HepG2 (cell line): ENCODE measurements around the gene TRMT112. TPM values are rescaled to one million over a fixed set of nuclear protein-coding genes. Genes with fewer than 3 reads are reported as not detected.
A peak's percentile ranks its signal among the peaks of the same experiment; 100 is the strongest.

Experiments used
- ATAC-seq: fragments of 200-7000 bp; cut with Tn5 transposase; 3 replicates; pipeline ENCODE4 v1.9.1; 2020; ENCODE audit warnings: mild to moderate bottlenecking, moderate library complexity
- BruUV-seq: library from RNA; stranded (reverse); fragments of 400-500 nt; replicated peaks from 2 replicates; lab custom pipeline; 2021; lab: Mats Ljungman, UMichigan
- CTCF ChIA-PET: fragments of 300-600 bp; formaldehyde crosslinking; extraction: SDS; loops from one replicate; lab custom pipeline; 2021; ENCODE audit warnings: low total read pairs, inconsistent platforms, low intra/inter-chr PET ratio; lab: Yijun Ruan, JAX
- POLR2A ChIA-PET: fragments of 350-600 bp; sonication (Branson Sonifier 250); formaldehyde crosslinking; loops from one replicate; lab custom pipeline; 2020; ENCODE audit warnings: antibody characterized with exemption, inconsistent platforms; lab: Yijun Ruan, JAX
- DNase-seq: peaks from one replicate; pipeline ENCODE4 v3.0.0-alpha.2; 2015; ENCODE audit warnings: low spot score
- FAIRE-seq: peaks from 3 replicates; lab custom pipeline; 2011; peaks lifted over from hg19 to GRCh38; lab: Jason Lieb, UNC
- H2AFZ ChIP-seq: one replicate; pipeline ENCODE4 v1.6.1; 2011; ENCODE audit warnings: low read length, inconsistent platforms
- H3K27ac ChIP-seq: fragments of 300-600 bp; 3 replicates; pipeline ENCODE4 v1.8.0; 2011; ENCODE audit warnings: mixed run types, mild to moderate bottlenecking, mixed read lengths, low read length, inconsistent platforms; ENCODE audit not compliant: insufficient read depth; ENCODE audit errors: extremely low read length
- H3K27me3 ChIP-seq, 2 experiments: fragments of 200-600 bp in 1 of 2; 2 replicates in 1 of 2; 3 replicates in 1 of 2; pipeline versions ENCODE4 v1.6.0 to v1.8.0; 2011; ENCODE audit warnings: low read length in 2 of 2, mild to moderate bottlenecking in 2 of 2, moderate library complexity in 2 of 2, inconsistent platforms in 1 of 2; ENCODE audit not compliant: insufficient read depth in 2 of 2, control insufficient read depth in 1 of 2
- H3K36me3 ChIP-seq, 2 experiments: fragments of 200-600 bp in 1 of 2; replicated peaks in 1 of 2; 2 replicates in 1 of 2; 3 replicates in 1 of 2; pipeline versions ENCODE4 v1.5.1 to v1.8.0; 2011; ENCODE audit warnings: low read length in 2 of 2, inconsistent platforms in 1 of 2; ENCODE audit not compliant: insufficient read depth in 2 of 2, control insufficient read depth in 1 of 2
- H3K4me1 ChIP-seq: 2 replicates; pipeline ENCODE4 v1.5.1; 2012; ENCODE audit warnings: low read length, inconsistent platforms; ENCODE audit not compliant: insufficient read depth
- H3K4me2 ChIP-seq: 2 replicates; pipeline ENCODE4 v1.6.0; 2011; ENCODE audit warnings: low read depth, low read length, inconsistent platforms
- H3K4me3 ChIP-seq, 3 experiments: fragments of 200-600 bp in 1 of 3; sonication (generic), shearing (Covaris generic) in 1 of 3; replicated peaks in 1 of 3; 2 replicates each; pipeline ENCODE4 v1.5.1; 2011 to 2016; ENCODE audit warnings: low read length in 3 of 3, inconsistent platforms in 2 of 3, low read depth in 2 of 3, mild to moderate bottlenecking in 2 of 3, control low read depth in 1 of 3, mixed read lengths in 1 of 3; ENCODE audit not compliant: insufficient read depth in 1 of 3
- H3K79me2 ChIP-seq: one replicate; pipeline ENCODE4 v1.6.1; 2011; ENCODE audit warnings: low read length, inconsistent platforms; ENCODE audit not compliant: insufficient read depth
- H3K9ac ChIP-seq: 2 replicates; pipeline ENCODE4 v1.6.0; 2011; ENCODE audit warnings: mild to moderate bottlenecking, low read depth, low read length, inconsistent platforms; ENCODE audit not compliant: insufficient read depth
- H3K9me3 ChIP-seq: 2 replicates; pipeline ENCODE4 v1.5.1; 2012; ENCODE audit warnings: mild to moderate bottlenecking, low read length
- H4K20me1 ChIP-seq: 2 replicates; pipeline ENCODE4 v1.6.0; 2011; ENCODE audit warnings: inconsistent platforms, mild to moderate bottlenecking, low read length, moderate library complexity; ENCODE audit not compliant: insufficient read depth
- AGO2 ChIP-seq: fragments of 200-400 bp; formaldehyde crosslinking; optimal IDR thresholded peaks from 2 replicates; pipeline ENCODE3; 2017; ENCODE audit warnings: mild to moderate bottlenecking, low read depth, low read length, moderate library complexity
- AHR ChIP-seq: IDR thresholded peaks from 2 replicates; pipeline ENCODE4 v1.6.1; 2018; ENCODE audit warnings: missing genetic modification reagents, missing compliant biosample characterization
- DZIP1 ChIP-seq: sonication (generic); formaldehyde crosslinking; IDR thresholded peaks from 2 replicates; pipeline ENCODE4 v1.5.0; 2020; ENCODE audit warnings: mild to moderate bottlenecking, missing genetic modification reagents
- HNRNPL ChIP-seq: fragments of 200-400 bp; formaldehyde crosslinking; IDR thresholded peaks from 2 replicates; pipeline ENCODE4 v1.6.1; 2017; ENCODE audit warnings: mild to moderate bottlenecking, low read depth, low read length
- HNRNPLL ChIP-seq: fragments of 200-400 bp; formaldehyde crosslinking; IDR thresholded peaks from 2 replicates; pipeline ENCODE4 v1.6.1; 2017; ENCODE audit warnings: mild to moderate bottlenecking, low read depth, low read length; ENCODE audit not compliant: poor library complexity, severe bottlenecking
- SNAPC4 ChIP-seq: sonication (generic); formaldehyde crosslinking; IDR thresholded peaks from 2 replicates; pipeline ENCODE4 v1.4.0; 2020; ENCODE audit warnings: mild to moderate bottlenecking, missing genetic modification reagents
- THAP9 ChIP-seq: sonication (generic); formaldehyde crosslinking; IDR thresholded peaks from 2 replicates; pipeline ENCODE4; 2020; ENCODE audit warnings: missing genetic modification reagents, mild to moderate bottlenecking, borderline replicate concordance
- ZNF451 ChIP-seq: sonication (generic); formaldehyde crosslinking; IDR thresholded peaks from 2 replicates; pipeline ENCODE4 v1.5.0; 2020; ENCODE audit warnings: mild to moderate bottlenecking, missing genetic modification reagents
- ZNF737 ChIP-seq: sonication (generic); formaldehyde crosslinking; IDR thresholded peaks from 2 replicates; pipeline ENCODE4 v1.5.0; 2020; ENCODE audit warnings: missing genetic modification reagents, mild to moderate bottlenecking, borderline replicate concordance
- WGBS: methylation state at CpG from one replicate; pipeline ENCODE4 v1.1.6; 2017; ENCODE audit warnings: low lambda C conversion rate; 5-methylcytosine and 5-hydroxymethylcytosine counted together
- in situ Hi-C: cut with HindIII; loops from 2 replicates; pipeline ENCODE4 v1.10.0; 2017; ENCODE audit warnings: low pct_unique_long_range_greater_than_20kb; ENCODE audit not compliant: extremely low pct_ligation_motif_present
- intact Hi-C: fragments of 100-400 bp; cut with micrococcal nuclease; formaldehyde crosslinking; loops from one replicate; pipeline ENCODE4 v1.10.0; 2022; ENCODE audit not compliant: unreplicated experiment
- polyA plus RNA-seq, 8 experiments: library from polyadenylated mRNA; depleted of rRNA in 3 of 8; stranded (reverse) in 7 of 8; unstranded in 1 of 8; fragments of >200 nt; fragmentation: Illumina TruSeq in 4 of 8; extraction: Trizol in 4 of 8; gene quantifications; 2 replicates each; pipeline versions ENCODE4 v1.2.1 to v1.2.3, GENCODE V29; 2011 to 2016; ENCODE audit warnings: low read depth in 4 of 8, missing spikeins in 1 of 8, mixed read lengths in 1 of 8; ENCODE audit not compliant: insufficient read depth in 1 of 8
- total RNA-seq, 5 experiments: library from RNA; depleted of rRNA; stranded (reverse); fragments of >200 nt; fragmentation: Illumina TruSeq; extraction: Trizol; gene quantifications; 2 replicates each; pipeline ENCODE4 v1.2.3, GENCODE V29; 2016; ENCODE audit warnings: low read depth in 1 of 5

TRMT112 gene
- total and polyA plus RNA-seq, 2 of the 13 experiments (the other 11 are each of a cell fraction or from before 2014, with no cell fraction given), result 186 to 409 TPM

- TF ChIP-seq THAP9 (no peak), DZIP1 (CRISPR knock-in tag) (no peak), ZNF737 (CRISPR knock-in tag) (no peak), HNRNPLL (peak; percentile 4)
These were observed 29.0 kb downstream of the TRMT112 start (continued) for GRCh38 chr11:64288353-64288750.

- intact Hi-C loops, result no loop called here
- FAIRE-seq, result no peak
These were observed 29.5 kb downstream of the TRMT112 start for GRCh38 chr11:64287676-64288352.

More at GRCh38 chr11:64287676-64288352, 29.5 kb downstream of the TRMT112 start:
- CTCF ChIA-PET, result no interaction called here
- H3K27me3 ChIP-seq, result peaks cover 9 to 26% of the 10 kb centered on the region in 2 experiments
- in situ Hi-C loops, result no loop called here
- no peaks in the 10 kb centered on the region for H3K36me3 ChIP-seq
- ATAC-seq, result no peak
- no peak overlapping the region for H3K4me2 ChIP-seq
- H3K27ac ChIP-seq, result no peak overlapping the region
- TF ChIP-seq ZNF451 (no peak), SNAPC4 (CRISPR knock-in tag) (no peak), AHR (CRISPR knock-in tag) (no peak), HNRNPL (0 out of 2 replicates have a peak, but pooled peaks have one; percentile 39), HNRNPLL (peak; percentile 15), AGO2 (no peak)
- no TSS peak for BruUV-seq
- DNase-seq, result no peak
- H3K9me3 ChIP-seq, result no peaks in the 10 kb centered on the region
- no peaks in the 10 kb centered on the region for H3K79me2 ChIP-seq
- no peaks in the 10 kb centered on the region for H4K20me1 ChIP-seq
- H2AFZ ChIP-seq, result no peak overlapping the region
- 95% methylated on average over 18 of the region's 33 CpGs for WGBS
- H3K4me1 ChIP-seq, result peaks cover 28% of the 10 kb centered on the region; the same call in 1 of the 2 replicates
- H3K9ac ChIP-seq, result no peak overlapping the region
- POLR2A ChIA-PET, result no interaction called here
- H3K4me3 ChIP-seq, result no peak overlapping the region
